Subcutaneous abdominal adipose tissue (tissue), 5 donors: Measurements from ENCODE around the gene RAB4B.
"Not testable (repeated sequence)": the region's sequence is repeated elsewhere in the genome, so short reads cannot be mapped to it uniquely, and the experiment has no call there.

ENCODE experiments used
- H3K27ac ChIP-seq: one replicate; pipeline ENCODE4 v1.7.0; 2013; ENCODE audit warnings: low read depth, mild to moderate bottlenecking, inconsistent platforms, low read length, moderate library complexity
- H3K27me3 ChIP-seq, 5 donors: one replicate each; pipeline ENCODE4 v1.7.0; 2013; ENCODE audit warnings: low read length in 5 of 5, inconsistent platforms in 1 of 5; ENCODE audit not compliant: control insufficient read depth in 5 of 5, insufficient read depth in 4 of 5
- H3K36me3 ChIP-seq, 5 donors: one replicate each; pipeline ENCODE4 v1.7.0; 2013; ENCODE audit warnings: low read length in 5 of 5; ENCODE audit not compliant: control insufficient read depth in 5 of 5, insufficient read depth in 5 of 5
- H3K4me1 ChIP-seq, 5 donors: one replicate each; pipeline ENCODE4 v1.7.0; 2013; ENCODE audit warnings: low read length in 5 of 5, mild to moderate bottlenecking in 3 of 5, moderate library complexity in 1 of 5; ENCODE audit not compliant: control insufficient read depth in 5 of 5, insufficient read depth in 5 of 5
- H3K4me3 ChIP-seq, 5 donors: one replicate each; pipeline ENCODE4 v1.7.0; 2013; ENCODE audit warnings: low read length in 5 of 5, low read depth in 1 of 5
- H3K9ac ChIP-seq, 5 donors: one replicate each; pipeline ENCODE4 v1.7.0; 2013; ENCODE audit warnings: low read length in 5 of 5, mild to moderate bottlenecking in 4 of 5, moderate library complexity in 3 of 5
- H3K9me3 ChIP-seq, 5 donors: one replicate each; pipeline ENCODE4 v1.7.0; 2013; ENCODE audit warnings: low read length in 5 of 5; ENCODE audit not compliant: control insufficient read depth in 5 of 5
- donor health status: healthy.
- donor health status: healthy.
- donor health status: healthy.
- donor health status: healthy.
- donor health status: healthy.

The RAB4B gene

GRCh38 chr19:40808497-40808896 lies 30.4 kb downstream of the RAB4B start:
- Histone ChIP-seq H3K27me3 (peaks cover 0 to 2% (median 0%) of the 10 kb centered on the region in 5 donors), H3K9me3 (no peaks in the 10 kb centered on the region), H3K9ac (no peak overlapping the region), H3K4me3 (no peak overlapping the region), H3K27ac (peak overlapping the region; percentile 79), H3K4me1 (peaks cover 25 to 93% (median 81%) of the 10 kb centered on the region in 5 donors), H3K36me3 (peaks cover 0 to 45% (median 38%) of the 10 kb centered on the region in 5 donors)

DNA sequence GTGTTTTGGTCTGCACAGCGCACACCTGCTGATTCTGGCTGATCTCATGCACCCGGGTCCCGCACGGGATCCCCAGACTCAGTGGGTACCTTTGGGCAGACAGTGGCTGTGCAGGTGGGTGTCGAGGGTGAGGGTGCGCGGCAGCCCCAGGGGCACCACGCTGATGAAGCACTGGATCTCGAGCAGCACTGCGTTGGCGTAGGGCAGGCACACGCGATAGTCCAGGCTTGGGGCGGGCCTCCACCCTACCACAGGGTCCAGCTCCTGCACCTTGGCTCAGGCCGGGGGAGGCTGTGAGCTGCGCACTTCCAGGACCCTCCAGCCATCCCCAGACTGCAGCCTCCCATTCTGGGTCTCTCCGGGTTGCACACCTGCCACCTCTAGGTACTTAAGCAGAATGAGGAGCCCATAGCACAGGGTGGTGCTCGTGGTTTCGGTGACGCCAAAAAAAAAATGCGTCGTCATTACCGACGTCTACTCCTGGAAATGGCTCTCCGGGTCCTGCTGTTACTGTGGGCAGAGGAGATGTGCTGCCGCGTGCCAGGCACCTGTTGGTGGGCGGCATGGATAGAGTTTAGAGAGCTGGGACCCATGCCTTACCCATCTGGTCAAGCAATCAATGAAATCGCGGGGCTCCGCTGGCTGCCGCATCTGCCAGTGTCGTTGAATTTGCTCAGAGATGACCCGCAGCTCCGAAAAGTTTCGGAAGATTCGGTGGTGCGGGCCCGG lies 31.5 kb downstream of the RAB4B start:
- Histone ChIP-seq H3K36me3 (peaks cover 0 to 38% (median 29%) of the 10 kb centered on the region in 5 donors), H3K4me3 (peak overlapping the region in 4 of 5 donors; percentile 52 to 68 (median 62)), H3K9ac (peak overlapping the region in 1 of 5 donors; percentile 39), H3K9me3 (no peaks in the 10 kb centered on the region), H3K27me3 (peaks cover 0 to 2% (median 0%) of the 10 kb centered on the region in 5 donors), H3K4me1 (peaks cover 19 to 83% (median 71%) of the 10 kb centered on the region in 5 donors), H3K27ac (no peak overlapping the region)

DNA sequence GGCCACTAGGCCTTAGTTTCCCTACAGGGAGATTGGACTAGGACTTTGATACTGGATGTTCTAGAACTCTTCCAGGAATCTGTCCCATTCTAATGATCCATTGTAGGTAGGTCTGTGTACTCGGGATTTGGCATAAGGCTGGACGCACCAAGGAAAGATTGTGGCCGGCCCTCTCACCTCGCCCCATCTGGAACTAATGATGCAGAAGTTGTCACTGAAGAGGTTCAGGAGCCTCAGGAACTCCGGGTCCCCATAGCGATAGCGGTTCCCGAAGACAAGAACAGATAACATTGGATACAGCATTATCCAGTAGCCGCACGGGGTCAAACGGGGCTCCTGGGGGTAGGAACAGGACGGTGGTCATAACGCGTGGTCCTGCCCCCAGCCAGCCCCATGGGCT lies 32.1 kb downstream of the RAB4B start:
- Histone ChIP-seq H3K36me3 (peaks cover 0 to 31% (median 25%) of the 10 kb centered on the region in 5 donors), H3K4me3 (peak overlapping the region; percentile 50 to 68 (median 59)), H3K27ac (peak overlapping the region; percentile 37), H3K9me3 (no peaks in the 10 kb centered on the region), H3K9ac (peak overlapping the region in 2 of 5 donors; percentile 39 to 56), H3K27me3 (peaks cover 0 to 2% (median 0%) of the 10 kb centered on the region in 5 donors), H3K4me1 (peaks cover 16 to 77% (median 65%) of the 10 kb centered on the region in 5 donors)

DNA sequence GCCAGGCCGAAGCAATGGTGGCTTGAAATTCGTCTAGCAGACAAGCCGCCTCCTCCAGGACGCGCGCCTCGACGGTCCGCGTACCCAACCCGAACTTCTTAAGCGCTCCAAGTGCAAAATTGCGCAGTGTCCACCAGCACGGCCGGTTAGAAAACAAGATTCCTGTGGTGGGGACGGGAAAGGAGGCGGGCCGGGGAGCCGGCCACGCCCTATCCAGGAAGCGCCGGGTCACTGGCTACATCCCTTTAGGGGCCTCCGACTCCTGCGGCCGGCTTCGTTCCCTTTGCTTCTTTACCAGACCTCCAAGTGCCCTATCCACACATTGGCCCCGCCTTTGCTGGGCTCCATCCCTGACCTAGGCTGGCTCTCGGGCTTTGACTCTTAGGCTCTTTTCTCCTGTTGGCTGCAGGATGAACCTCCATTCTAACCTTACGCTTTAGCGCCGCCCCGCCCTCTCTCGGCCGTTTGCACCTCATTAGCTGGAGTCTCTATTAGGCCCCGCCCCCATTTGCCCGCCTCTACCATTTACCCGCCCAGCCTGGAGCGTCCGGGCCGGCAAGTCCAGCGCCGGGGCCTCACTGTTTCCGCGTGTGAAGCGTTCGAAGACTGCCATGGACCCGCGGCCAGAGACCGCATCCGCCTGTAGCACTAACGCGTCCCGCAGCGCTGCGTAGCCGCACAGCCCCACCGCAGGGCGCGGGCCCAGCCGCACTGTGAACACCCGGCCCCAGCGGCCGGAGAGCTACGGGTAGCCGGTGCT lies 32.8 kb downstream of the RAB4B start:
- H3K4me3 ChIP-seq: peak overlapping the region; percentile 52 to 72 (median 64)
- H3K27me3 ChIP-seq: not testable (repeated sequence)
- peaks cover 10 to 70% (median 58%) of the 10 kb centered on the region in 5 donors for H3K4me1 ChIP-seq

DNA sequence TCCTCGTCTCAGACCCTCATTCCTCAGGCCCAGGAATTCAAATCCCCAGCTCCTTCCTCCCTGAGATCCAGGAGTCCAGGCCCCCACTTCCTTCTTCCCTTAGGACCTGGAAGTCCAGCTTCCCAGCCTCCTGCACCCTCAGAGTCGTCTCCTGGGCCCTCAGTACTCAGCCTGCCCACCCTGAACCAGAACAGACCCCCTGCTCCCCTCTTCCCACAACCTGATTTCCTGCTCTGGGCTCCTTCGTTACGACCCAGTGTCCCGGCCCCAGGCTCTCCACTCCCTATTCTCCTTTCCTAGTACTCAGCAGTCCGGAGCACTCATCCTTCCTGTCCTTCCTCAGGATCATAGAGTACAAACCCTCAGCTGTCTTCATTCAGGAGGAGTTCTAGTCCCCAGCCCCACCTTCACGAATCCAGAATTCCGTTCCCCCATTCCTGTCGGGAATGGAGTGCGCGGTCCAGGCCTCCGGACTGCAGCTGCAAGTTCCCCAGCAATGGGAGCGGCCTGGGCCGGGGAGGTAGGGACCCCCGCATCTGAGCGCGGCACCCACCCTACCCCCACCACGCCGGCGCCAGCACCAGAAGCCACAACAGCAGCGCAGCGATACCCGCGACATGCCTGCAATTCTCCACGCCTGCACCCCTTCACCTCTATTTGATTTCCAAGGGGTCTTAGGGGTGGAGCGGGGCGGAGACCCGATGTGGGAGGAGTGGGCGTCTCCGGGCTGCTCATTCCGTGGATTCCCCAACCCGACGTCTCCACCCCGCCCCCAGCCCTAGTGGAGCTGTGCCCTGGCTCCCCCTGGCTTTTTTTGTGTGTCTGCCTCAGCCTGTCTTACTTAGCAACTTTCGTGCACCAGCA lies 33.7 kb downstream of the RAB4B start:
- Histone ChIP-seq H3K9ac (peak overlapping the region in 1 of 5 donors; percentile 52), H3K27ac (no peak overlapping the region), H3K4me3 (peak overlapping the region in 3 of 5 donors; percentile 22 to 64 (median 59)), H3K4me1 (peaks cover 8 to 61% (median 49%) of the 10 kb centered on the region in 5 donors), H3K9me3 (no peaks in the 10 kb centered on the region), H3K36me3 (peaks cover 0 to 28% (median 25%) of the 10 kb centered on the region in 5 donors), H3K27me3 (peaks cover 0 to 1% (median 0%) of the 10 kb centered on the region in 5 donors)

More for the DNA sequence above, 32.8 kb downstream of the RAB4B start:
- Histone ChIP-seq H3K27ac (peak overlapping the region; percentile 37), H3K9ac (peak overlapping the region in 1 of 5 donors; percentile 51), H3K36me3 (peaks cover 0 to 28% (median 25%) of the 10 kb centered on the region in 5 donors)
- not testable (repeated sequence) for H3K9me3 ChIP-seq

DNA sequence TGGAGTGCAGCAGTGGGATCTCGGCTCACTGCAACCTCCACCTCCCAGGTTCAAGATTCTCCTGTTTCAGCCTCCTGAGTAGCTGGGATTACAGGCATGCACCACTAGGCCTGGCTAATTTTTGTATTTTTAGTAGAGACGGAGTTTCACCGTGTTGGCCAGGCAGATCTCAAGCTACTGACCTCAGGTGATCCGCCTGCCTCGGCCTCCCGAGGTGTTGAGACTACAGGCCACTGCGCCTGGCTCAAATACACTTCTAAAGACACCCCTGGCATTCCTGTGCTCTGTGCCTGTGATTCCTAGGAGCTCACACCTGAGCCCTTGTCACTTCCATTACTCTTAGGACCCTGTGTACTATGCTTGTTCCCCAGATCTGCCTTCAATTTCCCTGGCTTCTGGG lies 34.5 kb downstream of the RAB4B start:
- H3K36me3 ChIP-seq: peaks cover 0 to 22% (median 18%) of the 10 kb centered on the region in 5 donors
- H3K4me1 ChIP-seq: peaks cover 3 to 53% (median 41%) of the 10 kb centered on the region in 5 donors
- H3K4me3 ChIP-seq, H3K9me3 ChIP-seq, H3K27me3 ChIP-seq, H3K27ac ChIP-seq, H3K9ac ChIP-seq: not testable (repeated sequence)

GRCh38 chr19:40813182-40813581 lies 35.1 kb downstream of the RAB4B start:
- Histone ChIP-seq H3K9ac (no peak overlapping the region), H3K9me3 (no peaks in the 10 kb centered on the region), H3K27me3 (no peaks in the 10 kb centered on the region), H3K36me3 (peaks cover 0 to 15% (median 12%) of the 10 kb centered on the region in 5 donors), H3K4me3 (no peak overlapping the region), H3K4me1 (peaks cover 3 to 50% (median 40%) of the 10 kb centered on the region in 5 donors), H3K27ac (no peak overlapping the region)

- no peak overlapping the region for H3K4me3 ChIP-seq
- H3K4me1 ChIP-seq: peaks cover 6 to 44% (median 38%) of the 10 kb centered on the region in 5 donors
- no peaks in the 10 kb centered on the region for H3K27me3 ChIP-seq
- no peaks in the 10 kb centered on the region for H3K9me3 ChIP-seq
- no peaks in the 10 kb centered on the region for H3K36me3 ChIP-seq
- H3K27ac ChIP-seq: no peak overlapping the region
- no peak overlapping the region for H3K9ac ChIP-seq
Observed at GRCh38 chr19:40815223-40815622, 37.2 kb downstream of the RAB4B start.

GRCh38 chr19:40818480-40819399 lies 40.7 kb downstream of the RAB4B start:
- not testable (repeated sequence) for H3K9me3 ChIP-seq, H3K27ac ChIP-seq, H3K36me3 ChIP-seq, H3K27me3 ChIP-seq
- Histone ChIP-seq H3K4me3 (peak overlapping the region; percentile 23 to 61 (median 38)), H3K9ac (peak overlapping the region in 1 of 5 donors; percentile 39), H3K4me1 (peaks cover 6 to 39% (median 36%) of the 10 kb centered on the region in 5 donors)
